C4-2B (cell line): Measurements from ENCODE around the gene GNAL.

Experiments
- ZFX ChIP-seq: fragments of 450-650 bp; IDR thresholded peaks from 2 replicates; pipeline ENCODE4 v1.6.1; 2017
- TF ChIP-seq, protein P1 (sequence below): fragments of 450-650 bp; conservative IDR thresholded peaks from 2 replicates; pipeline ENCODE4 v1.5.1; 2017; ENCODE audit warnings: mild to moderate bottlenecking

DNA sequence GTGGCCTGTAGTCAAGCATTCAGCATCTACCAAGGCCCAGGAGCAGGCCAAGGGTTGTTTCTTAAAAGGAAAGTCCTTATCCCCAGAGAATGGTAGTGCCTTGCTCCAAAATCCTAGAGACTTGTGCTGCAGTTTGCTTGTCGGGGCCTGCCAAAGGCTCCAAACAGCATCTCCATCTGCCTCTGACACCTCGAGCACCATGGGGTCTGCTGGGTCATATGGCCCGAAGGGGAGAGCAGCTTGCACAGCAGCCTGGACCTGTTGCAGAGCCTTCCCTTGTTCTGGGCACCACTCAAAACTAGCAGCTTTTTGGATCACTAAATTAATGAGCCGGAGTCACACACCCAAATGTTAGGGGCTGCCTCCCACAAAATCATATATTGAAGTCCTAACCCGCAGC, 35.7 kb downstream of the GNAL start:
- TF ChIP-seq, protein P1, sequence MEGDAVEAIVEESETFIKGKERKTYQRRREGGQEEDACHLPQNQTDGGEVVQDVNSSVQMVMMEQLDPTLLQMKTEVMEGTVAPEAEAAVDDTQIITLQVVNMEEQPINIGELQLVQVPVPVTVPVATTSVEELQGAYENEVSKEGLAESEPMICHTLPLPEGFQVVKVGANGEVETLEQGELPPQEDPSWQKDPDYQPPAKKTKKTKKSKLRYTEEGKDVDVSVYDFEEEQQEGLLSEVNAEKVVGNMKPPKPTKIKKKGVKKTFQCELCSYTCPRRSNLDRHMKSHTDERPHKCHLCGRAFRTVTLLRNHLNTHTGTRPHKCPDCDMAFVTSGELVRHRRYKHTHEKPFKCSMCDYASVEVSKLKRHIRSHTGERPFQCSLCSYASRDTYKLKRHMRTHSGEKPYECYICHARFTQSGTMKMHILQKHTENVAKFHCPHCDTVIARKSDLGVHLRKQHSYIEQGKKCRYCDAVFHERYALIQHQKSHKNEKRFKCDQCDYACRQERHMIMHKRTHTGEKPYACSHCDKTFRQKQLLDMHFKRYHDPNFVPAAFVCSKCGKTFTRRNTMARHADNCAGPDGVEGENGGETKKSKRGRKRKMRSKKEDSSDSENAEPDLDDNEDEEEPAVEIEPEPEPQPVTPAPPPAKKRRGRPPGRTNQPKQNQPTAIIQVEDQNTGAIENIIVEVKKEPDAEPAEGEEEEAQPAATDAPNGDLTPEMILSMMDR = no peak
- no peak for TF ChIP-seq ZFX
